ENCODE measurements around the gene C6orf89.
"Not testable (repeated sequence)": the region's sequence is repeated elsewhere in the genome, so short reads cannot be mapped to it uniquely, and the experiment has no call there.

The C6orf89 gene

GRCh38 chr6:36944650-36945049 is 58.9 kb downstream of the C6orf89 start:
- no peak overlapping the region for H3K27ac ChIP-seq (ENCODE audit: insufficient read depth, low read depth, low read length, poor library complexity, severe bottlenecking)
- no peaks in the 10 kb centered on the region for H3K4me1 ChIP-seq (ENCODE audit: control insufficient read depth, insufficient read depth, low read length)
- H3K9me3 ChIP-seq (ENCODE audit: control insufficient read depth, low read length), result no peaks in the 10 kb centered on the region
- H3K4me3 ChIP-seq (ENCODE audit: insufficient read depth, low read depth, low read length), result no peak overlapping the region
- 84 to 90% methylated on average over 5 of the region's 5 CpGs for WGBS, 2 experiments
- no peaks in the 10 kb centered on the region for H3K27me3 ChIP-seq (ENCODE audit: control insufficient read depth, insufficient read depth, low read length, poor library complexity, severe bottlenecking)
- no peaks in the 10 kb centered on the region for H3K36me3 ChIP-seq (ENCODE audit: control insufficient read depth, insufficient read depth, low read length)

- WGBS, 2 experiments, result 93 to 94% methylated on average over 4 of the region's 4 CpGs
- Histone ChIP-seq H3K9me3 (ENCODE audit: control insufficient read depth, low read length) (no peaks in the 10 kb centered on the region), H3K27ac (ENCODE audit: insufficient read depth, low read depth, low read length, poor library complexity, severe bottlenecking) (no peak overlapping the region), H3K27me3 (ENCODE audit: control insufficient read depth, insufficient read depth, low read length, poor library complexity, severe bottlenecking) (no peaks in the 10 kb centered on the region), H3K36me3 (ENCODE audit: control insufficient read depth, insufficient read depth, low read length) (no peaks in the 10 kb centered on the region), H3K4me3 (ENCODE audit: insufficient read depth, low read depth, low read length) (no peak overlapping the region), H3K4me1 (ENCODE audit: control insufficient read depth, insufficient read depth, low read length) (no peaks in the 10 kb centered on the region)
Observed at GRCh38 chr6:36945301-36945700, 59.5 kb downstream of the C6orf89 start.

GRCh38 chr6:36946526-36946925 is 60.8 kb downstream of the C6orf89 start:
- H3K27me3 ChIP-seq (ENCODE audit: control insufficient read depth, insufficient read depth, low read length, poor library complexity, severe bottlenecking), result no peaks in the 10 kb centered on the region
- H3K36me3 ChIP-seq (ENCODE audit: control insufficient read depth, insufficient read depth, low read length), result no peaks in the 10 kb centered on the region
- 91 to 93% methylated on average over 4 of the region's 4 CpGs for WGBS, 2 experiments

GRCh38 chr6:36947570-36948351 is 62.0 kb downstream of the C6orf89 start:
- no peaks in the 10 kb centered on the region for H3K27me3 ChIP-seq (ENCODE audit: control insufficient read depth, insufficient read depth, low read length, poor library complexity, severe bottlenecking)
- no peaks in the 10 kb centered on the region for H3K9me3 ChIP-seq (ENCODE audit: control insufficient read depth, low read length)
- 74 to 78% methylated on average over 12 of the region's 12 CpGs for WGBS, 2 experiments
- no peaks in the 10 kb centered on the region for H3K36me3 ChIP-seq (ENCODE audit: control insufficient read depth, insufficient read depth, low read length)
- H3K27ac ChIP-seq (ENCODE audit: insufficient read depth, low read depth, low read length, poor library complexity, severe bottlenecking), result no peak overlapping the region
- H3K4me3 ChIP-seq (ENCODE audit: insufficient read depth, low read depth, low read length), result no peak overlapping the region
- no peaks in the 10 kb centered on the region for H3K4me1 ChIP-seq (ENCODE audit: control insufficient read depth, insufficient read depth, low read length)

More at GRCh38 chr6:36946526-36946925, 60.8 kb downstream of the C6orf89 start:
- H3K4me1 ChIP-seq (ENCODE audit: control insufficient read depth, insufficient read depth, low read length), result no peaks in the 10 kb centered on the region
- H3K27ac ChIP-seq (ENCODE audit: insufficient read depth, low read depth, low read length, poor library complexity, severe bottlenecking), result no peak overlapping the region
- no peak overlapping the region for H3K4me3 ChIP-seq (ENCODE audit: insufficient read depth, low read depth, low read length)
- no peaks in the 10 kb centered on the region for H3K9me3 ChIP-seq (ENCODE audit: control insufficient read depth, low read length)

- 86 to 88% methylated on average over 9 of the region's 9 CpGs for WGBS, 2 experiments
- H3K36me3 ChIP-seq (ENCODE audit: control insufficient read depth, insufficient read depth, low read length); H3K9me3 ChIP-seq (ENCODE audit: control insufficient read depth, low read length); H3K27me3 ChIP-seq (ENCODE audit: control insufficient read depth, insufficient read depth, low read length, poor library complexity, severe bottlenecking); H3K4me1 ChIP-seq (ENCODE audit: control insufficient read depth, insufficient read depth, low read length); H3K27ac ChIP-seq (ENCODE audit: insufficient read depth, low read depth, low read length, poor library complexity, severe bottlenecking); H3K4me3 ChIP-seq (ENCODE audit: insufficient read depth, low read depth, low read length): not testable (repeated sequence)
Observed at GRCh38 chr6:36949076-36949475, 63.3 kb downstream of the C6orf89 start.

GRCh38 chr6:36949636-36950035 is 63.9 kb downstream of the C6orf89 start:
- no peaks in the 10 kb centered on the region for H3K36me3 ChIP-seq (ENCODE audit: control insufficient read depth, insufficient read depth, low read length)
- H3K4me1 ChIP-seq (ENCODE audit: control insufficient read depth, insufficient read depth, low read length), result no peaks in the 10 kb centered on the region
- H3K4me3 ChIP-seq (ENCODE audit: insufficient read depth, low read depth, low read length), result no peak overlapping the region
- WGBS, 2 experiments, result 78 to 83% methylated on average over 2 to 3 of the region's 3 CpGs
- no peak overlapping the region for H3K27ac ChIP-seq (ENCODE audit: insufficient read depth, low read depth, low read length, poor library complexity, severe bottlenecking)
- no peaks in the 10 kb centered on the region for H3K9me3 ChIP-seq (ENCODE audit: control insufficient read depth, low read length)
- no peaks in the 10 kb centered on the region for H3K27me3 ChIP-seq (ENCODE audit: control insufficient read depth, insufficient read depth, low read length, poor library complexity, severe bottlenecking)

- H3K27me3 ChIP-seq (ENCODE audit: control insufficient read depth, insufficient read depth, low read length, poor library complexity, severe bottlenecking), result no peaks in the 10 kb centered on the region
- no peaks in the 10 kb centered on the region for H3K9me3 ChIP-seq (ENCODE audit: control insufficient read depth, low read length)
- H3K4me3 ChIP-seq (ENCODE audit: insufficient read depth, low read depth, low read length), result no peak overlapping the region
- 67 to 79% methylated on average over 1 of the region's 1 CpG for WGBS, 2 experiments
- no peak overlapping the region for H3K27ac ChIP-seq (ENCODE audit: insufficient read depth, low read depth, low read length, poor library complexity, severe bottlenecking)
- H3K36me3 ChIP-seq (ENCODE audit: control insufficient read depth, insufficient read depth, low read length), result no peaks in the 10 kb centered on the region
- no peaks in the 10 kb centered on the region for H3K4me1 ChIP-seq (ENCODE audit: control insufficient read depth, insufficient read depth, low read length)
Observed at GRCh38 chr6:36953931-36954261, 68.1 kb downstream of the C6orf89 start.

- Histone ChIP-seq H3K4me1 (ENCODE audit: control insufficient read depth, insufficient read depth, low read length) (no peaks in the 10 kb centered on the region), H3K36me3 (ENCODE audit: control insufficient read depth, insufficient read depth, low read length) (no peaks in the 10 kb centered on the region), H3K4me3 (ENCODE audit: insufficient read depth, low read depth, low read length) (no peak within 1 kb of the TSS), H3K27ac (ENCODE audit: insufficient read depth, low read depth, low read length, poor library complexity, severe bottlenecking) (no peak within 1 kb of the TSS), H3K9me3 (ENCODE audit: control insufficient read depth, low read length) (no peaks in the 10 kb centered on the region), H3K27me3 (ENCODE audit: control insufficient read depth, insufficient read depth, low read length, poor library complexity, severe bottlenecking) (no peaks in the 10 kb centered on the region)
- WGBS, 2 experiments, result 86 to 87% methylated on average over 14 of the region's 14 CpGs
Observed at GRCh38 chr6:36954262-36954931, 68.6 kb downstream of the C6orf89 start, which contains the start of gene PI16. Gene PI16, plus strand, starts transcription at chr6:36954738. Its CDS starts 23 bp downstream, at chr6:36954761.

GRCh38 chr6:36955136-36955535 is 69.4 kb downstream of the C6orf89 start:
- Histone ChIP-seq H3K36me3 (ENCODE audit: control insufficient read depth, insufficient read depth, low read length) (no peaks in the 10 kb centered on the region), H3K9me3 (ENCODE audit: control insufficient read depth, low read length) (no peaks in the 10 kb centered on the region), H3K27me3 (ENCODE audit: control insufficient read depth, insufficient read depth, low read length, poor library complexity, severe bottlenecking) (no peaks in the 10 kb centered on the region), H3K4me3 (ENCODE audit: insufficient read depth, low read depth, low read length) (no peak overlapping the region), H3K27ac (ENCODE audit: insufficient read depth, low read depth, low read length, poor library complexity, severe bottlenecking) (no peak overlapping the region), H3K4me1 (ENCODE audit: control insufficient read depth, insufficient read depth, low read length) (no peaks in the 10 kb centered on the region)
- 81 to 83% methylated on average over 6 of the region's 6 CpGs for WGBS, 2 experiments

- WGBS, 2 experiments, result 88 to 90% methylated on average over 9 of the region's 9 CpGs
- Histone ChIP-seq H3K4me3 (ENCODE audit: insufficient read depth, low read depth, low read length) (no peak overlapping the region), H3K9me3 (ENCODE audit: control insufficient read depth, low read length) (no peaks in the 10 kb centered on the region), H3K27me3 (ENCODE audit: control insufficient read depth, insufficient read depth, low read length, poor library complexity, severe bottlenecking) (no peaks in the 10 kb centered on the region), H3K36me3 (ENCODE audit: control insufficient read depth, insufficient read depth, low read length) (no peaks in the 10 kb centered on the region), H3K4me1 (ENCODE audit: control insufficient read depth, insufficient read depth, low read length) (no peaks in the 10 kb centered on the region), H3K27ac (ENCODE audit: insufficient read depth, low read depth, low read length, poor library complexity, severe bottlenecking) (no peak overlapping the region)
Observed at GRCh38 chr6:36955671-36956445, 70.1 kb downstream of the C6orf89 start.

All from ectodermal cell (in vitro differentiated cells).